H9 (cell line): ENCODE measurements around the gene PTRH1. TPM values are rescaled to one million over a fixed set of nuclear protein-coding genes. Genes with fewer than 3 reads are reported as not detected.

Source experiments
- DNase-seq: peaks from one replicate; pipeline ENCODE4 v3.0.0-alpha.2; 2017
- H2AFZ ChIP-seq: one replicate; pipeline ENCODE4 v1.6.1; 2013; ENCODE audit warnings: mild to moderate bottlenecking, low read length, control low read depth, moderate library complexity
- H2AK5ac ChIP-seq: 2 replicates; pipeline ENCODE4 v1.6.1; 2013; ENCODE audit warnings: low read length, control low read depth, mixed read lengths; ENCODE audit not compliant: insufficient read length
- H2BK120ac ChIP-seq: one replicate; pipeline ENCODE4 v1.6.1; 2013; ENCODE audit warnings: low read depth, mild to moderate bottlenecking, low read length, control low read depth, inconsistent platforms; ENCODE audit not compliant: poor library complexity, severe bottlenecking
- H2BK12ac ChIP-seq: 2 replicates; pipeline ENCODE4 v1.6.1; 2013; ENCODE audit warnings: low read length, control low read depth, mixed read lengths, low read depth; ENCODE audit not compliant: insufficient read length
- H2BK15ac ChIP-seq: 2 replicates; pipeline ENCODE4 v1.6.1; 2013; ENCODE audit warnings: low read depth, low read length, control low read depth
- H2BK20ac ChIP-seq: one replicate; pipeline ENCODE4 v1.6.1; 2013; ENCODE audit warnings: low read depth, mild to moderate bottlenecking, low read length, control low read depth, inconsistent platforms; ENCODE audit not compliant: poor library complexity, severe bottlenecking
- H2BK5ac ChIP-seq: 2 replicates; pipeline ENCODE4 v1.6.1; 2013; ENCODE audit warnings: low read length, control low read depth, mixed read lengths; ENCODE audit not compliant: insufficient read length
- H3K14ac ChIP-seq: 2 replicates; pipeline ENCODE4 v1.6.1; 2013; ENCODE audit warnings: low read length, control low read depth; ENCODE audit not compliant: insufficient read depth
- H3K18ac ChIP-seq: 2 replicates; pipeline ENCODE4 v1.6.1; 2013; ENCODE audit warnings: low read depth, mild to moderate bottlenecking, mixed read lengths, low read length, control low read depth; ENCODE audit not compliant: insufficient read length
- H3K23ac ChIP-seq: 2 replicates; pipeline ENCODE4 v1.6.1; 2013; ENCODE audit warnings: low read length, control low read depth, mixed read lengths, low read depth; ENCODE audit not compliant: insufficient read length
- H3K23me2 ChIP-seq: 2 replicates; pipeline ENCODE4 v1.6.1; 2013; ENCODE audit warnings: low read depth, mild to moderate bottlenecking, mixed read lengths, low read length, control low read depth; ENCODE audit not compliant: insufficient read length, poor library complexity, severe bottlenecking
- H3K27ac ChIP-seq: 2 replicates; pipeline ENCODE4 v1.5.1; 2013; ENCODE audit warnings: low read length, control low read depth, mixed read lengths, low read depth; ENCODE audit not compliant: insufficient read length
- H3K27me3 ChIP-seq: 2 replicates; pipeline ENCODE4 v1.6.1; 2013; ENCODE audit warnings: low read length, control low read depth, inconsistent platforms; ENCODE audit not compliant: insufficient read depth
- H3K4ac ChIP-seq: 2 replicates; pipeline ENCODE4 v1.6.1; 2013; ENCODE audit warnings: low read depth, mild to moderate bottlenecking, control low read depth, inconsistent platforms, low read length, moderate library complexity
- H3K4me1 ChIP-seq: 2 replicates; pipeline ENCODE4 v1.6.1; 2013; ENCODE audit warnings: low read length, control low read depth, inconsistent platforms; ENCODE audit not compliant: insufficient read depth
- H3K4me2 ChIP-seq: 2 replicates; pipeline ENCODE4 v1.6.1; 2013; ENCODE audit warnings: low read length, control low read depth, mixed read lengths; ENCODE audit not compliant: insufficient read length, insufficient read depth
- H3K56ac ChIP-seq: 2 replicates; pipeline ENCODE4 v1.6.1; 2013; ENCODE audit warnings: low read depth, mild to moderate bottlenecking, mixed read lengths, low read length, control low read depth; ENCODE audit not compliant: insufficient read length
- H3K79me1 ChIP-seq: 2 replicates; pipeline ENCODE4 v1.6.1; 2013; ENCODE audit warnings: low read depth, mild to moderate bottlenecking, moderate library complexity, low read length, control low read depth, inconsistent platforms; ENCODE audit not compliant: insufficient read depth, poor library complexity, severe bottlenecking
- H3K79me2 ChIP-seq: 2 replicates; pipeline ENCODE4 v1.6.1; 2013; ENCODE audit warnings: low read length, control low read depth, inconsistent platforms; ENCODE audit not compliant: insufficient read depth
- H3K9ac ChIP-seq: 2 replicates; pipeline ENCODE4 v1.6.1; 2013; ENCODE audit warnings: low read length, control low read depth, mixed read lengths; ENCODE audit not compliant: insufficient read length; ENCODE audit errors: extremely low read depth
- H3K9me3 ChIP-seq: one replicate; pipeline ENCODE4 v1.6.1; 2013; ENCODE audit warnings: low read depth, low read length, inconsistent platforms; ENCODE audit not compliant: control insufficient read depth
- H3T11ph ChIP-seq: one replicate; pipeline ENCODE4 v1.6.1; 2013; ENCODE audit warnings: mild to moderate bottlenecking, low read length, control low read depth, inconsistent platforms
- H4K20me1 ChIP-seq: one replicate; pipeline ENCODE4 v1.6.1; 2013; ENCODE audit not compliant: control insufficient read depth, insufficient read length, insufficient read depth
- H4K5ac ChIP-seq: 2 replicates; pipeline ENCODE4 v1.6.1; 2013; ENCODE audit warnings: low read depth, mild to moderate bottlenecking, mixed read lengths, low read length, control low read depth; ENCODE audit not compliant: insufficient read length
- H4K8ac ChIP-seq: replicated peaks from 2 replicates; pipeline ENCODE4 v1.6.1; 2013; ENCODE audit warnings: low read length, control low read depth, mixed read lengths, low read depth; ENCODE audit not compliant: insufficient read length
- H4K91ac ChIP-seq: 2 replicates; pipeline ENCODE4 v1.6.1; 2013; ENCODE audit warnings: low read depth, mild to moderate bottlenecking, moderate library complexity, mixed read lengths, low read length, control low read depth; ENCODE audit not compliant: insufficient read length
- H3K27ac Mint-ChIP-seq, 3 experiments: 2 replicates in 2 of 3; 3 replicates in 1 of 3; pipeline ENCODE4 v1.8.0; 2020 to 2021; ENCODE audit warnings: mixed read lengths in 3 of 3, mild to moderate bottlenecking in 1 of 3, moderate library complexity in 1 of 3
- H3K27me3 Mint-ChIP-seq: 2 replicates; pipeline ENCODE4 v1.8.0; 2021; ENCODE audit warnings: low read depth, mild to moderate bottlenecking, moderate library complexity, mixed read lengths
- H3K36me3 Mint-ChIP-seq, 3 experiments: 2 replicates in 2 of 3; 3 replicates in 1 of 3; pipeline ENCODE4 v1.8.0; 2020 to 2021; ENCODE audit warnings: low read depth in 3 of 3, mixed read lengths in 3 of 3; ENCODE audit not compliant: insufficient read depth in 1 of 3
- H3K4me1 Mint-ChIP-seq, 2 experiments: 2 replicates each; pipeline ENCODE4 v1.8.0; 2020; ENCODE audit warnings: mixed read lengths in 2 of 2
- H3K4me3 Mint-ChIP-seq, 2 experiments: 2 replicates in 1 of 2; 3 replicates in 1 of 2; pipeline ENCODE4 v1.8.0; 2020 to 2021; ENCODE audit warnings: mild to moderate bottlenecking in 2 of 2, mixed read lengths in 2 of 2, moderate library complexity in 1 of 2
- H3K9me3 Mint-ChIP-seq, 2 experiments: 2 replicates in 1 of 2; 3 replicates in 1 of 2; pipeline ENCODE4 v1.8.0; 2020; ENCODE audit warnings: mild to moderate bottlenecking in 2 of 2, mixed read lengths in 2 of 2, moderate library complexity in 1 of 2
- WGBS: extraction: QIAGEN DNeasy Blood & Tissue Kit; methylation state at CpG from one replicate; pipeline ENCODE4 v1.1.7; 2013; ENCODE audit warnings: missing lambda C conversion rate, low lambda C conversion rate, mixed read lengths; ENCODE audit not compliant: insufficient read length; ENCODE audit errors: extremely low coverage; 5-methylcytosine and 5-hydroxymethylcytosine counted together
- total RNA-seq: library from RNA; stranded (reverse); gene quantifications from 2 replicates; pipeline ENCODE4 v1.2.1, GENCODE V29; 2021
- TF ChIP-seq, protein P1 (sequence below): fragments of 200-600 bp; sonication (generic); conservative IDR thresholded peaks from 3 replicates; pipeline ENCODE4 v1.8.0; 2021; ENCODE audit warnings: antibody characterized with exemption, mild to moderate bottlenecking

PTRH1 gene
- total RNA-seq, 1 experiment from 2014 or later = 10.9 TPM

DNA sequence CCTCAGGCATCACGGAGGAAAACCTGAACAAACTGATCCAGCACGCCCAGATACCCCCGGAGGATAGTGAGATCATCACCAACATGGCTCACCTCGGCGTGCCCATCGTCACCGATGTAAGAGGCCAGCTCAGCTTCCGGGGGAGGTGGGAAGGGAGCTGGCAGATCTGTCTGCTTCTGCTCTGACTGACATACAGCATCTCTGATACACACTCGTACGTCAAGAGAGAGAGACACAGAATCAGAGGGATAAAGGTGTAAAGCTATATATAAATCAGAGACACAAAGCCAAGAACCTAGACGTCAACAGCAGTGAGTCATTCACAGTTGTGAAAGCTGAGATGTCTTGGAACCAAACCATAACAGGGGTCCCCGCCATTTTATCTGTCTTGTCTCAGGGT is 38.8 kb downstream of the PTRH1 start:
- Histone ChIP-seq H4K91ac (no peak overlapping the region), H4K20me1 (no peaks in the 10 kb centered on the region), H3K4ac (no peak overlapping the region), H2AFZ (no peak overlapping the region), H3K23me2 (no peaks in the 10 kb centered on the region), H3K56ac (no peak overlapping the region), H3K9ac (no peak overlapping the region), H2BK20ac (no peak overlapping the region), H2AK5ac (no peak overlapping the region), H3K18ac (no peak overlapping the region), H2BK5ac (no peak overlapping the region), H3K14ac (no peak overlapping the region), H3K9me3 (no peaks in the 10 kb centered on the region), H4K5ac (no peak overlapping the region), H4K8ac (no peak overlapping the region), H3K79me1 (no peaks in the 10 kb centered on the region), H3K4me2 (no peak overlapping the region), H3K79me2 (no peaks in the 10 kb centered on the region), H3K27me3 (no peaks in the 10 kb centered on the region), H2BK120ac (no peak overlapping the region), H3K27ac (no peak overlapping the region), H3K23ac (no peak overlapping the region), H2BK15ac (no peak overlapping the region), H3T11ph (no peak overlapping the region), H3K4me1 (no peaks in the 10 kb centered on the region), H2BK12ac (no peak overlapping the region)
- TF ChIP-seq, protein P1, sequence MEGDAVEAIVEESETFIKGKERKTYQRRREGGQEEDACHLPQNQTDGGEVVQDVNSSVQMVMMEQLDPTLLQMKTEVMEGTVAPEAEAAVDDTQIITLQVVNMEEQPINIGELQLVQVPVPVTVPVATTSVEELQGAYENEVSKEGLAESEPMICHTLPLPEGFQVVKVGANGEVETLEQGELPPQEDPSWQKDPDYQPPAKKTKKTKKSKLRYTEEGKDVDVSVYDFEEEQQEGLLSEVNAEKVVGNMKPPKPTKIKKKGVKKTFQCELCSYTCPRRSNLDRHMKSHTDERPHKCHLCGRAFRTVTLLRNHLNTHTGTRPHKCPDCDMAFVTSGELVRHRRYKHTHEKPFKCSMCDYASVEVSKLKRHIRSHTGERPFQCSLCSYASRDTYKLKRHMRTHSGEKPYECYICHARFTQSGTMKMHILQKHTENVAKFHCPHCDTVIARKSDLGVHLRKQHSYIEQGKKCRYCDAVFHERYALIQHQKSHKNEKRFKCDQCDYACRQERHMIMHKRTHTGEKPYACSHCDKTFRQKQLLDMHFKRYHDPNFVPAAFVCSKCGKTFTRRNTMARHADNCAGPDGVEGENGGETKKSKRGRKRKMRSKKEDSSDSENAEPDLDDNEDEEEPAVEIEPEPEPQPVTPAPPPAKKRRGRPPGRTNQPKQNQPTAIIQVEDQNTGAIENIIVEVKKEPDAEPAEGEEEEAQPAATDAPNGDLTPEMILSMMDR = no peak
- Mint-ChIP-seq H3K4me3 (no peak overlapping the region), H3K9me3 (no peaks in the 10 kb centered on the region), H3K27me3 (no peaks in the 10 kb centered on the region), H3K36me3 (peaks cover 26 to 56% (median 33%) of the 10 kb centered on the region in 3 experiments; a peak in 6 of 7 replicates), H3K27ac (no peak overlapping the region), H3K4me1 (no peaks in the 10 kb centered on the region)
- no peak for DNase-seq
- no CpG with 5 or more reads among the region's 12 CpGs for WGBS
